Measurements from ENCODE around the gene GPR15. TPM values are rescaled to one million over a fixed set of nuclear protein-coding genes. Genes with fewer than 3 reads are reported as not detected.

The GPR15 gene
- total RNA-seq, 2 donors from 2014 or later: 0.91 to 1.5 TPM

DNA sequence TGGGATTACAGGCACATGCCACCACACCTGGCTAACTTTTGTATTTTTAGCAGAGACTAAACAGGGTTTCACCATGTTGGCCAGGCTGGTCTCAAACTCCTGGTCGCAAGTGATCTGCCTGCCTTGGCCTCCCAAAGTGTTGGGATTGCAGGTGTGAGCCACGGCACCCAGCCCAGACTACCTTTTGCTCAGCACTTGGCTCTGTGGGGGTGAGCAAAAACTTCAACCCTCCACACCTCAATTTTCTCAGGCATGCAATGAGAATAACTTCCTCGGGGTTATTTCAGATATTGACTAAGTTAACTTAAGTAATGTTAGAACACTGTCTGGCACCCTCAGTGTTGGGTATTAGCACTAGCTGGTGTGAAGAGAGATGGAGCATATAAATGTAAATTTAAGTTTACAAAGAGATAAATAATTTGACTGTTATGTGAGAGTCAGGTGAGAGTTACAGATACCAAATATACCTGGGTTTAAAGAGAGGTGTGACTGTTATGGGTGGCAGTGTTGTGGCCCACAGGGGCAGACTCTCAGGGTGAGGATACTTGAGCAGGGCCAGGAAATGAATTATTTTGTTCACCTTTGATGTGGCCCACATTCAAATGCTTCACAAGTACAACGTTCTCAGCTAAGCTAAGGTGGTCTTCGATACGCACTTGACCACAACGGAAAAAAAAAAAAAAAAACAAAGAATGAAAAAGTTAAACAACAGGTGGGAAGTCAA lies 32.7 kb downstream of the GPR15 start:
- peak overlapping the region; percentile 65 to 92 for H3K27ac Mint-ChIP-seq
- ATAC-seq: peak; percentile 28 to 53
- peaks cover 0 to 14% of the 10 kb centered on the region in 2 donors for H3K9me3 Mint-ChIP-seq
- H3K36me3 Mint-ChIP-seq: peaks cover 14 to 24% of the 10 kb centered on the region in 2 donors
- DNase-seq (ENCODE audit: low spot score in 2 of 2): no peak

DNA sequence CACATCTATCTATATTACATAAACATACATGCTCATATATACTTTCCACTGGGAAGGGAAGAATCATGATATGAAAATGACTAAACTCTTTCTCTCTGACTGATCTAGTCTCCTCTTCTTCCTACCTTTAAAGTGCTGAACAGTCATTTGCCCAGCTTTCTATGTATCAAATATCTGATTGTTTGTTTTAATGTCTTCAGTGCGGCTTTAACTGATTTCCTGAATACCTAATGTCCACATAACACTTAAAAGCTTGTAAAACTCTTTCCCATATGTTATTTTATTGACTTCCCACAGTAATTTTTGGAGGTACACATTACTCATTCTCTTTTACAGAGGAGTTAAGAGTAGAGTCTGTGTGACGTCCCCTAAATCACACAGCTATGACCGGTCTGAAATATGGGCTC lies 33.5 kb downstream of the GPR15 start:
- DNase-seq (ENCODE audit: low spot score in 2 of 2) (no peak), ATAC-seq (peak; percentile 76 to 79)
- Mint-ChIP-seq H3K36me3 (peaks cover 10 to 23% of the 10 kb centered on the region in 2 donors), H3K27ac (peak overlapping the region in 1 of 2 donors; percentile 92), H3K9me3 (peaks cover 0 to 9% of the 10 kb centered on the region in 2 donors)

DNA sequence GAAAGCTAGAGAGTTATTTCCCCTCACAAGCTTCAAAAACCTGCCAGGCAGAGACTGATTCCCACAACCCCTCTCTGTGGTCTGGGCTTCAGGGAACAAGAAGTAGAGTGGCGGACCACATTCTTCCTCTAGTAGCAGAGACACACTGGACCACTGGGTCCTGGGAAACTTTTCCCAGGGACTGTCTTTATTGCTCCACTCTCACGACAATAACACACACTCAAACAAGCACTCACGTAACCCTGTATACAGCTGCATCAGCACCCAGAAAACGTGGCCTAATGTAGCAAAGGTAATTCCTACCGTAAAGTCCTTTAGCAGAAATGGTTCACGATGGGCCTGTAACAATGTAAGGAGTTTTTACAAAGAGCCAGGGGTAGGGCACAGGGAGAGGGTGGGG lies 34.1 kb downstream of the GPR15 start:
- DNase-seq (ENCODE audit: low spot score in 2 of 2) (no peak), ATAC-seq (no peak)
- Mint-ChIP-seq H3K27ac (peak overlapping the region in 1 of 2 donors; percentile 92), H3K9me3 (peaks cover 0 to 9% of the 10 kb centered on the region in 2 donors), H3K36me3 (peaks cover 9 to 23% of the 10 kb centered on the region in 2 donors)

DNA sequence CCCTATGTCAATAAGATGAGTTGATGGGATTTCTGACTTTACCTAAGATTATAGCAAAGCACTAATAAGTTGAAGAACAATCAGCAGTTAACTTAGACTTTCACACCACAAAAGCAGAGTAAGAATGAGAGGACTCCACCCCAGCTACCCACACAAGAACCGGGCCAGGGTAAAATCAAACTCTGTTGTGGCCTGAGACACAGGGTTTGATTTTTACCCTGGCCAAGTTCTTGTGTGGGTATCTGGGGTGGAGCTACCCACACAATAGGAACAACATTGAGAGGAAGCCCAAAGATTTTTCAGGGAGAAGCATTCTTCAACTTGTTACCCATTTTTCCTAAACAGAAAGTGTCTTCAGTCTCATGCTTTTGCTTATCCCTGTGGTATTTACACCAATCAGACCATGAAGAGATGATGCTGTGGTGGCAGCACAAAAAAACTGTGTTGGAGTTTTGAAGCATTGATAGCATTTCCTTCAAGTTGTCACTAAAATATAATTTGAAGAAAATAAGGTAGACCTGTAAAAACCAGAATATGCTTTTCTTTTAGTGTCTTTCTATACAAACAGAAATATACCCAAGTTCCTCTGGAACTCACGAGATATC lies 36.0 kb downstream of the GPR15 start:
- Mint-ChIP-seq H3K27ac (no peak overlapping the region), H3K36me3 (peaks cover 6 to 23% of the 10 kb centered on the region in 2 donors), H3K9me3 (peaks cover 0 to 9% of the 10 kb centered on the region in 2 donors)
- DNase-seq (ENCODE audit: low spot score in 2 of 2) (no peak), ATAC-seq (peak; percentile 59 to 62)

DNA sequence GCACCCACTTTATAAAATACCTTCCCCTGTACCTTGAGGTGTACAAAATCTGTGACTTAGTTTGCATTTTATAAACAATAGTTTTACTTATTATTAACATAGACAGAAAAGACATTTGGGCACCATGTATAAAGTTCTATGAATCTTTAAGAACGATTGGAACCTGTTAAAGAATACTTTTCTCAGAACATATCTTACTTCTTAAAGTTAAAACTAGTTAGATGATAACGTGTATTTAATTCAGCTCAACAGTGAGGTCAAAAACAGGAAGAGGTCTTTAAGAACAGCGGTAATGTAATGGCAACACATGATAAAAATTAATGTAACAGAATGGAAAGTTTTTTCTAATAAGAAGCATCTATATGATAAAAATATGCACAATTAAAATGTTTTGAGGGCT lies 36.6 kb downstream of the GPR15 start:
- H3K36me3 Mint-ChIP-seq: peaks cover 6 to 23% of the 10 kb centered on the region in 2 donors
- H3K9me3 Mint-ChIP-seq: peaks cover 0 to 9% of the 10 kb centered on the region in 2 donors
- DNase-seq (ENCODE audit: low spot score in 2 of 2) (no peak), ATAC-seq (no peak)
- H3K27ac Mint-ChIP-seq: no peak overlapping the region

DNA sequence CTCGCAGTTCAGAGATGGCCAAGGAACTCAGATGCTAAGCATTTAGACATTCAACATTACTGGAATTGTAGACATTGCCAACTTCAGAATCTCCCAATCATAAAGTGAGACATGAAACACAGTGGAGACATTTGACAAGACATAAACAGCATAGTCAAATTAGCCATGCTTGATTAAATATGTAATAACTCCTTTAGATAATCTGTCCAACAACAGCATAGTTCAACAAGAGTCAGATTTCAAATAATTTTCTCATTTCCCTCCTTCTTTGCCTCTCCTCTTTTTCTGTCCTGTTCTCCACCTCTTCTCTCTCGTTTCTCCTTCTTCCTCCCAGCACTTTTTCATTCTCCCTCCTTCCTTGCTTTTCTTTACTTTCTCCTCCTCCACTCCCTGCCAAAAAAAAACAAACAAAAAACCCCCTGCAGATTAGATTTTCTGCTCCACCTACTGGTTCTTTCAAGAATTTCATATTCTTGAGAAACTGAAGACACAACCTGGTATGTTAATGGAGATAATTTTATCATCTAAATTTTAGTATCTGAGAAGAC lies 41.5 kb downstream of the GPR15 start:
- H3K27ac Mint-ChIP-seq: peak overlapping the region; percentile 33 to 84
- no peak for ATAC-seq
- DNase-seq (ENCODE audit: low spot score in 2 of 2): no peak
- H3K9me3 Mint-ChIP-seq: peaks cover 0 to 9% of the 10 kb centered on the region in 2 donors
- H3K36me3 Mint-ChIP-seq: peaks cover 17 to 34% of the 10 kb centered on the region in 2 donors

DNA sequence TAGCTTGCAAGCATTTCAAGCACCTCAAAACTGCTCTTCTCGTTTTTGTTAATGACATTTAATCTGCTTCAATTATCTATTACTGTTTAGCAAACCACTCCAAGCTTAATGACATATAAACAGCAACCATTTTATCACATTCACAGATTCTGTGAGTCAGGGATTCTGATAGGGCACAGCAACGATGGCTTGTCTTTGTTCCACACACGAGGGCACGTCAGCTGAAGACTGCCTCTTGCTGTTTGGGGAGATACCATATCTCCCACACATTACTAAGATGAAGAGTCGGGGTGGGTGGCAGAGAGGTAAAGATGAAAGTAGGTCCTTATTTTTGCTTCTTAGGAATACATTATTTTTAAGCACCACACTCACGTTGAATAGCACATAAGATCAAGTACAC lies 42.4 kb downstream of the GPR15 start:
- Mint-ChIP-seq H3K9me3 (peaks cover 0 to 6% of the 10 kb centered on the region in 2 donors), H3K36me3 (peaks cover 15 to 37% of the 10 kb centered on the region in 2 donors), H3K27ac (peak overlapping the region; percentile 22 to 84)
- peak; percentile 56 to 87 for ATAC-seq
- DNase-seq (ENCODE audit: low spot score in 2 of 2): no peak

DNA sequence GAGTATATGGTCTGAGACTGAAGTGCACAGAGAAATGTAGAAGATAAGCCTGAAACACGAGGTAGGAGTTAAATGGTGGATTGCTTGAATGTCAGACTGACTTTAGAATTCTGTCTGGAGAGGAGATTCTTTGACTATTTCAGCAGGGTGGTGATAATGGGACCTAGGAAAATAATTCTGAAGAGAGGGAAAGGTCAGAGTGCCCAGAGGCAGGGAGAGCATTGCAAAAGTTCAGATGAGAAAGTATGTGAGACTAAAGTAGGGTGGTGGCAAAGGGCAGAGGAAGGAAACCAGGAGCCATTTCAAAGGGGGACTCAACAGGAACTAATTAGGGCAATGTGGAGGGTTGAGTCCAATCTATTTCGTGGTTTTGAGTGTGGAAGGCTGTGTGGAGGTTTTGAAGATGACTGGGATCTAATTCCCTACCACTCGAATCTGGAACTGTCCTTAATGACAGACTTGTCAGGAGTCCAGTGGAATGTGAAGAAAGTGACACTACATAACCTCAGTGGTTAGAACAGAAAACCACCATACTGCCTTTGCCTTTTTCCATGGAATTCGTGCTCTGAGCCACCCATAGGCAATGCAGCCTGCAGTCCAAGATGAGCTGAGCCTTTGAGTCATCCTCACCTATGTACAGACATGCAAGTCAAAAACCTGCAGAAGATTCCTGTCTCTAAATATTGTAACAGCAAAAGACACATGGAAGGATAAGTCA lies 45.6 kb downstream of the GPR15 start:
- DNase-seq (ENCODE audit: low spot score in 2 of 2): no peak
- H3K36me3 Mint-ChIP-seq: peaks cover 15 to 41% of the 10 kb centered on the region in 2 donors
- no peak overlapping the region for H3K27ac Mint-ChIP-seq
- H3K9me3 Mint-ChIP-seq: peaks cover 0 to 6% of the 10 kb centered on the region in 2 donors
- ATAC-seq: peak in 1 of 2 donors; percentile 59

DNA sequence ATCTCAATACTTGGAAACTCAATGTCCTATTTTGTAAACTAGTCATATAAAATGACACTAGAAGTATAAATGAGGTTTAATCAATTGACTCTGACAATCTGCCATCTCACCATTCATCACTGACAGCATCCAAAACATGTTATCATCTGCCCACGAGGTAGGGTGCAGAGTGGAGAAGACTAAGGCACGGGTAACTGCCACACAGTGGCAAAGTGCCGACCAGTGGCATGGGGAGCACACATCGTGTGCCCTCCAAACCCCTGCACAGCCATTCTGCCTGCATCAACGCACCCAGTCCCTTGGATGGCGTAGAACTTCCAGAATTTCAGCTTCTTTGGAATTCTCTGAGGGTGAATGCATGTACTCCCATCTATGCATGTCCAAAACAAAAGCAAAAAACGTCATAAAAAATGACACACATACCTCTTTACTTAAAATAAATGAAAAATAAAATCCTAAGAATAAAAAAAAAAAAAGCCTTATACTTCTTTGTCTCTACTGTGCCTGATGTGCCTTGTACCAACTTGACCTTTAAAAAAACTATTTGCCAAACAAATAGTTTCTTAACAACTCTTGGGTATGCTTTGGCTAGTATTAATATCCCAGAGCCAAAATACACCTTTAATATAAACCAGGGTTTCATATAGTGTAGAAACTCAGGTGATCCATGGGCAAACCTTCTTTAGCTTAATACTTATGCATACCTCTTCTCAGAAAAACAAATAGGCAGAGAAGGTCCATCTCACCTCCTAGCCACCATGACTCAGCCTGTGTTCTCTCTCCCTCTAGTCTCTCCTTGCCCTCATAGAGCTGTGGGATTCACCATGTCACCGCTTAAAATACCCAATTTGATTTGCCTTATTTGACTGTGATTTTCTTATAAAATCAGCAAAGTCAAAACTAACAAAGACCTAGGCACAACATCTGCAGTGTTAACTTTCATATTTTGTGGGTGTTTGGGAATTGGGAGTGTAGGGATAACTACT lies 48.9 kb downstream of the GPR15 start:
- H3K27ac Mint-ChIP-seq: peak overlapping the region in 1 of 2 donors; percentile 25
- H3K36me3 Mint-ChIP-seq: peaks cover 15 to 47% of the 10 kb centered on the region in 2 donors
- no peak for DNase-seq (ENCODE audit: low spot score in 2 of 2)

DNA sequence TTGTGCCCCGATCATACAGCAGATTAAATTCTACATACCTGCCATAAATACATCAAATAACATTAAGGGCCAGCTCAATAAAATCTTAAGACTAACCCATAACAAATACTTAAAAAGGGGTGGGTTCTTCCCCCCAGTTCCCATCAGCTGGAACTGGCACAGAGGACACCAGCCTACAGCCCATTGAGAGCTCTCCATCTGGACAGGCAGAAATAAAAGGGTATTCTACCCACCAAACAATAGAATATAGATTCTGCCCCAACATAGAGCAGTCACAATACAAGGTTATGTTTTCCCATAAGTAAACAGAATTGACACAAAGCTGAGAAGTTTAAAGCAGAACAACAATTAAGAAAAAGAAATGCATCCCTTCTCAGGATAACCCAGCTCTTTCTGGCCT lies 49.7 kb downstream of the GPR15 start:
- peaks cover 0 to 6% of the 10 kb centered on the region in 2 donors for H3K9me3 Mint-ChIP-seq
- H3K36me3 Mint-ChIP-seq: peaks cover 15 to 48% of the 10 kb centered on the region in 2 donors
- peak overlapping the region in 1 of 2 donors; percentile 25 for H3K27ac Mint-ChIP-seq
- DNase-seq (ENCODE audit: low spot score in 2 of 2) (no peak), ATAC-seq (no peak)

More for the DNA sequence above, 48.9 kb downstream of the GPR15 start:
- H3K9me3 Mint-ChIP-seq: peaks cover 0 to 6% of the 10 kb centered on the region in 2 donors
- ATAC-seq: peak in 1 of 2 donors; percentile 41

DNA sequence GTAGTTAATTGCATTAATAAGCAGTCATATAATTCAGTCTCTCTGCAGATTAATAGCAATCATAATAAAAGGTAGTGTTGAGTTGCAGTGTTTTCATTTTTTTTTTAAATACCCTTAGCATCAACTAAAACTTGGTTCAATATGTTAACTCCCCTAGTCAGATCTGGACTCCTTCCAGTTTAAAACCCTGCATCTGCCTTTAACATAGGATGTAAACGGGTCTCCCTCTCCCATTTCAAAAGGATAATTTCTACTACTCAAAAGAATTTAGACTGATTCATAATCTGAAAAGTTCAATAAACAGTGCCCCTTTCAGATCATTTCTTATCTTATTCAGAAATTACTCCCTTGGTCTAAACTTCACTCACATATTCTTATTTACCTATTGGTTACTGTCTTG lies 50.3 kb downstream of the GPR15 start:
- H3K36me3 Mint-ChIP-seq: peaks cover 10 to 44% of the 10 kb centered on the region in 2 donors
- DNase-seq (ENCODE audit: low spot score in 2 of 2) (no peak), ATAC-seq (no peak)
- peak overlapping the region in 1 of 2 donors; percentile 53 for H3K27ac Mint-ChIP-seq
- H3K9me3 Mint-ChIP-seq: peaks cover 0 to 1% of the 10 kb centered on the region in 2 donors

DNA sequence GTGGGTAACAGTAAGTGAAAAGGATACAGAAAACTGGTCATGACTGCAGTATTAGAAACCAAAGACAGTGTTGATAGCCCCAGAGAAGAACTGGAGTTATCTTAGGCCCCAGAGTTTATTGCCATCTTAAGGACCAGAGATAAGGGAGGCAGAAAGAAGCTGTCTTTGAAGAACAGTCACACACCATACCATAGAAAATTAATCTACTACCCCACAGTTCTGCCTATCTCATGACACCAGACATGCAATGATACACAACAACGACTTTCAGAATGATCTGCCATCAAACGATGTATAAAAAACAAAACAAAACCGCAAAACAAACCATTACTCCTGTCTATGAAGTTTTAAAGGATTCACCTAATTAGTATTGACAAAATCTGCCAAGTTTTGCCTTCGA lies 52.0 kb downstream of the GPR15 start:
- H3K36me3 Mint-ChIP-seq: peaks cover 8 to 41% of the 10 kb centered on the region in 2 donors
- no peaks in the 10 kb centered on the region for H3K9me3 Mint-ChIP-seq
- no peak for DNase-seq (ENCODE audit: low spot score in 2 of 2)
- no peak overlapping the region for H3K27ac Mint-ChIP-seq
- ATAC-seq: no peak
